Stomach (tissue), 4 donors: Measurements from ENCODE around the gene SH3BP4.

Experiments
- POLR2A ChIP-seq, 4 donors: fragments of 450-650 bp; IDR thresholded peaks; one replicate each; pipeline ENCODE4 v1.6.1; 2016; ENCODE audit warnings: antibody characterized with exemption in 4 of 4, control low read depth in 2 of 4, mild to moderate bottlenecking in 1 of 4, moderate library complexity in 1 of 4
- TF ChIP-seq, protein P1 (sequence below), 7 experiments: fragments of 450-650 bp in 4 of 7; fragments of 200-600 bp in 3 of 7; sonication (generic) in 3 of 7; IDR thresholded peaks; one replicate each; pipeline ENCODE4 v1.5.1; 2016 to 2019; ENCODE audit warnings: antibody characterized with exemption in 7 of 7, control low read depth in 2 of 7, mild to moderate bottlenecking in 1 of 7

DNA sequence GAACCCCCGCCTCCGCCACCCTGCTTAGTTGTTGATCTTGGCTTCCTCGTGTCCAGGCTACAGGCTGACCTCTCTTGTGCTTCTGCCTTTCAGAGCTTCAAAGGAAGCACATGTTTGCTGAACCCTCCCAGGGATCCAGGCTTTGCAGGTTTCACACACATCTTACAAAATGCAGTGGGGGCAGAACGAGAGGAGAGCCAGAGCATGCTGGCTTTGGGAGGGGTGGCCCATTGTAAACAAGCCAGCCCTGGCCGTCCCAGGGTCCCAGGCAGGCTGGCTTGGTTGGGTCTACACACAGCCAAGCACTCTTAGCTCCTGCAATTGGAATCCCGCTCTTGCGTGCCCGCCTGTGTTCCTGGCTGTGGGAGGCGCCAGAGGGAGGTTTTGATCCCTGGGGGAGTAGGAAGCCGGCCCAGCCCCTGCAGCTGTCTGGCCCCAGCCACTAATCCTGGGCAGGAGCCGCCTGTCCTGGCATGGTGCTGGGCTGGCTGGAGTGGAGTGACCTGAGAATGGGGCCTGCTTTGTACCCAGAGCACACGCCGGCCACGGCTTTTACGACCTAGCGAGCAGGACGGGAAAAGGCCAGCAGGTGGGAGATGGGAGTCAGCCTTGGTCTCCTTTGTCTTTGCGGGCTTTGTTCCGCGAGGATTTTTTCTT is 53.9 kb downstream of the SH3BP4 start:
- TF ChIP-seq, protein P1, sequence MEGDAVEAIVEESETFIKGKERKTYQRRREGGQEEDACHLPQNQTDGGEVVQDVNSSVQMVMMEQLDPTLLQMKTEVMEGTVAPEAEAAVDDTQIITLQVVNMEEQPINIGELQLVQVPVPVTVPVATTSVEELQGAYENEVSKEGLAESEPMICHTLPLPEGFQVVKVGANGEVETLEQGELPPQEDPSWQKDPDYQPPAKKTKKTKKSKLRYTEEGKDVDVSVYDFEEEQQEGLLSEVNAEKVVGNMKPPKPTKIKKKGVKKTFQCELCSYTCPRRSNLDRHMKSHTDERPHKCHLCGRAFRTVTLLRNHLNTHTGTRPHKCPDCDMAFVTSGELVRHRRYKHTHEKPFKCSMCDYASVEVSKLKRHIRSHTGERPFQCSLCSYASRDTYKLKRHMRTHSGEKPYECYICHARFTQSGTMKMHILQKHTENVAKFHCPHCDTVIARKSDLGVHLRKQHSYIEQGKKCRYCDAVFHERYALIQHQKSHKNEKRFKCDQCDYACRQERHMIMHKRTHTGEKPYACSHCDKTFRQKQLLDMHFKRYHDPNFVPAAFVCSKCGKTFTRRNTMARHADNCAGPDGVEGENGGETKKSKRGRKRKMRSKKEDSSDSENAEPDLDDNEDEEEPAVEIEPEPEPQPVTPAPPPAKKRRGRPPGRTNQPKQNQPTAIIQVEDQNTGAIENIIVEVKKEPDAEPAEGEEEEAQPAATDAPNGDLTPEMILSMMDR (IDR thresholded peaks at IDR 0.05) = peak in 1 of 7 experiments; percentile 42
- TF ChIP-seq POLR2A (IDR thresholded peaks at IDR 0.05) = no peak
